NCI-H526 treated with DMSO at 0.1 percent for 48 hours (cell line): Measurements from ENCODE around the gene ECE2.
"Not testable (repeated sequence)": the region's sequence is repeated elsewhere in the genome, so short reads cannot be mapped to it uniquely, and the experiment has no call there.

ENCODE experiments used
- DNase-seq: peaks from one replicate; lab custom pipeline; 2025; lab: John Stamatoyannopoulos, UW

Gene ECE2

DNA sequence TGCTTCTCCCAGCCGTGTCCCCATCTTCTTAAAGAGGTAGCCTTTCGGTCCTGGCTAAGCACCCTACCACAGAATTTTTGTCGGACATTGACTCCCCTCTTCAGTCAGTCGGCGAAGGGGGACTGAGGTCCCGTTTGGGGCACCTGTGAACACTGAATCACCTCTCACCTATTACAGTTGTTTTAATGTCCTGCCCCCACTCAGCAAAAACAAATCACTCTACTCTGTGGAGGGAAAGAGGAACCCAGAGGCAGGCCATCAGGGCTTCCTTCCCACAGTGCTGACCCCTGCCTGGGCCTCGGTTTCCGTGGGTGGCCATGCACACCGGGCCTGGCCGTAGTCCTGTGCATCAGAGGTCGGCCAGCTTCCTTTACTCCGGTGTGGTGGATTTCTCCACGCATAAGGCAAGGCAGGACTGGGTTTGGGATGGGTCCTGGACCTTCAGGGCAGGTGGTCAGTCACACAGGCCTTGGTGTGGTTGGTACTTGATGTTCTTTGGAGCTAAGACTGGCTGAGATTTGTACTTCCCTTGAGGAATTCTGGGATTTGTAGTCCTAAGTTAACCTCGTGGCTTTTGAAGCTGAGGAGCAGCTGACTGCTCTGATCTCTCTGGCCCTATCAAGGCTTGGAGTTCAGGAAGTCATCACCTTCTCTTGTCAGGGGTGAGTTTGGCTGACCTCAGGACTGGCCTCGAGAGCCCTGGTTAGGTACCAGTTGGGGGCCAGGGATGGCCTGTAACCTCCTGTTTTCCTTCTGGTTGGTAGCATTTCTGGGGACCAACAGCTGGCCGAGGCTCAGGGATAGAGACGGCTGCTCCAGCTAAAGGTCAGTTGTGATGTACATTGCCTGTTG, 61.0 kb downstream of the ECE2 start:
- no peak for DNase-seq

GRCh38 chr3:184337399-184337714, 61.5 kb downstream of the ECE2 start, which contains the start of gene FAM131A:
TSS of gene FAM131A (plus strand) at chr3:184337600. CDS start at chr3:184337631, 31 bp downstream.
- no peak for DNase-seq

DNA sequence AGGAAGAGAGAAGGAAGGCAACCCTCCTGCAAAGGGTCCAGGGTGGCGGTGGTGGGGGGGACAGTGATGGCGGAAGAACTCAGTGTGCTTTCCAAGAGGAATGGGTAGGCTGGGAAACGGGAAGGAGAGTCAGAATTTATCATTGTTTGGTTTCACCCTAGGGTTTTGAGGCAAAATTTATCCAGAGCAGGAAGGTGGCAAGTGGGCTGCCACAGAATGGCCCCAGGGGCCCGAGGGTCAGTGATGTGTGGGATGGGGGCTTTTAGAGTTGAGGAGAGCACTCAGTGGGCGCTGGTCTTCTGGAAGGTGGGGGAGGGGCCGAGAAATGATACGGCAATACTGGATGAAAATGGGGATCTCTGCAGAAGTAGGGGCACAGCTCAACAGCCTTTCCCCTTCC, 62.2 kb downstream of the ECE2 start:
- DNase-seq = no peak

DNA sequence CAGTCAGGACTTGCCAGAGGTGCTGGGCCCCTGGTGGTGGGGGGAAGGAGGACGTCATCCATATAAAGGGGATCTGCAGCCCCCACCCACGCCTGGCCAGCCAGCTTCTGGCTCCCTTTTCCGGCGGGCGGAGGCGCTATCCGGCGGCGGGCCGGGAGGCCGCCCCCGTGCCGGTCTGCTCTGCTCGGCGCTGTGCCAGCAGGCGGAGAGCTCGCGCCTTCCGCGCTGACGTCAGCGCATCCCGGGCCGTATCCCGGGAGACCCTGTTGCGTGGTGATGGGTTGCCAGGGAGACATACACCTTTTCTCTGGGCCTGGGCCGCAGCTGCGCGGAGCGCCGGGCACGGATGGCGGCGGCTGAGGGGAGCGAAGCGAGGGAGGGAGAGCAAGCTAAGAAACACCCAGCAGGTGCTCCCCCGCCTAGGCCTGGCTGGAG, 62.7 kb downstream of the ECE2 start:
- DNase-seq = peak; percentile 73

DNA sequence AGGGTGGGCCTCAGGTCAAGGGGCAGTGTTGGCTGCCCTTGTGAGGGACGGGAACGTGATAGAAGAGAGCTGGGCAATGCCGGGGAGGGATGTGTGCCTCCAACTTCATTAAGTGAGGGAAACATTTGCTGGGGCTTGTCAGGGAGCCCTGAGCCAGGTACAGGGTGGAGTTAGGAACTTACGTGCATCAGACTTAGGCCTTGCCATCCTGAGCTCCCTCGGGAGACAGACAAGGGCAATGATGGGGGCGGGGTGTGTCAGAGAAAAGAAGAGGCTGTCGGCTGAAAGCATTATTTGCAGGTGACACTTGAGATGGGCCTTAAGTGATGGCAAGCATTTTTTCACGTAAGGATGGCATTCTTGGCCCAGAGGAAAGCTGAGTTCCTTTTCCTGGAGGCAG, 63.2 kb downstream of the ECE2 start:
- peak; percentile 41 for DNase-seq

DNA sequence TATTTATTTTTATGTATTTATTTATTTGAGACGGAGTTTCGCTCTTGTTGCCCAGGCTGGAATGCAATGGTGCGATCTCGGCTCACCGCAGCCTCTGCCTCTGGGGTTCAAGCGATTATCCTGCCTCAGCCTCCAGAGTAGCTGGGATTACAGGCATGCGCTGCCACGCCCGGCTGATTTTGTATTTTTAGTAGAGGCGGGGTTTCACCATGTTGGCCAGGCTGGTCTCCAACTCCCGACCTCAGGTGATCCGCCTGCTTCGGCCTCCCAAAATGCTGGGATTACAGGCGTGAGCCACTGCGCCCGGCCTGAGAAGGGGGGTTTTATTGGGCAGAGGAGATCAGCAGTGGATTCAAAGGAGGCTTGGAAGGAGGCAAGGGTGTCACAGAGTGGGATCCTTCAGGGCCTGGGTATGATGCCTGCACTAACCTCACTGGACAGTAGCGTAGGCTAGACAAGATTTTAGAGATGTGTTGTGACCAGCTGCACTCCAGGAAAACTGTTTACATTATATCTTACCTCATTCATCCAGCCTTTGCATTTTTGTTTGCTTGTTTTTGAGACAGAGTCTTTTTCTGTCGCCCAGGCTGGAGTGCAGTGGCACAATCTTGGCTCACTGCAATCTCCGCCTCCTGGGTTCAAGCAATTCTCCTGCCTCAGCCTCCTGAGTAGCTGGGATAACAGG, 63.8 kb downstream of the ECE2 start:
- not testable (repeated sequence) for DNase-seq

GRCh38 chr3:184341925-184342324, 66.1 kb downstream of the ECE2 start:
- DNase-seq = no peak
